ENCODE measurements around the gene OLIG2.

Gene OLIG2

GRCh38 chr21:33033961-33034413 lies 8.3 kb downstream of the OLIG2 start:
- no peak for DNase-seq

GRCh38 chr21:33035147-33035546 lies 9.4 kb downstream of the OLIG2 start:
- no peak for DNase-seq

- DNase-seq, result no peak
Observed at GRCh38 chr21:33036430-33037162, 10.9 kb downstream of the OLIG2 start.

GRCh38 chr21:33037501-33037900 lies 11.8 kb downstream of the OLIG2 start:
- no peak for DNase-seq

GRCh38 chr21:33039536-33039935 lies 13.8 kb downstream of the OLIG2 start:
- no peak for DNase-seq

GRCh38 chr21:33040215-33040614 lies 14.5 kb downstream of the OLIG2 start:
- no peak for DNase-seq

GRCh38 chr21:33041981-33042380 lies 16.2 kb downstream of the OLIG2 start:
- no peak for DNase-seq

- DNase-seq, result no peak
Observed at GRCh38 chr21:33042812-33043211, 17.1 kb downstream of the OLIG2 start.

- DNase-seq, result no peak
Observed at GRCh38 chr21:33046455-33046854, 20.7 kb downstream of the OLIG2 start.

- no peak for DNase-seq
Observed at GRCh38 chr21:33047231-33047630, 21.5 kb downstream of the OLIG2 start.

GRCh38 chr21:33051925-33052324 lies 26.2 kb downstream of the OLIG2 start:
- no peak for DNase-seq

GRCh38 chr21:33053951-33054350 lies 28.2 kb downstream of the OLIG2 start:
- no peak for DNase-seq

GRCh38 chr21:33055991-33056390 lies 30.3 kb downstream of the OLIG2 start:
- no peak for DNase-seq

- no peak for DNase-seq
Observed at GRCh38 chr21:33057385-33057940, 31.7 kb downstream of the OLIG2 start.

GRCh38 chr21:33058527-33058926 lies 32.8 kb downstream of the OLIG2 start:
- no peak for DNase-seq

- DNase-seq, result no peak
Observed at GRCh38 chr21:33058957-33059356, 33.2 kb downstream of the OLIG2 start.

GRCh38 chr21:33059380-33059841 lies 33.7 kb downstream of the OLIG2 start:
- no peak for DNase-seq

- no peak for DNase-seq
Observed at GRCh38 chr21:33061233-33061632, 35.5 kb downstream of the OLIG2 start.

- DNase-seq, result no peak
Observed at GRCh38 chr21:33063375-33063883, 37.7 kb downstream of the OLIG2 start.

- DNase-seq, result no peak
Observed at GRCh38 chr21:33063907-33064622, 38.3 kb downstream of the OLIG2 start.

- no peak for DNase-seq
Observed at GRCh38 chr21:33064623-33065390, 39.1 kb downstream of the OLIG2 start.

GRCh38 chr21:33067043-33067442 lies 41.3 kb downstream of the OLIG2 start:
- DNase-seq, result no peak

- no peak for DNase-seq
Observed at GRCh38 chr21:33067457-33067856, 41.7 kb downstream of the OLIG2 start.

Measured in NCI-H1417 treated with DMSO at 0.1 percent for 48 hours (cell line).